ENCODE data around the gene REEP6.

GRCh38 chr19:1474011-1474764 is 16.8 kb upstream of the REEP6 start:
- TF ChIP-seq CTCF (IDR thresholded peaks at IDR 0.05) (no peak), POLR2A (IDR thresholded peaks at IDR 0.05) (no peak)

Measured in testis (tissue), 2 donors.